CD8-positive, alpha-beta memory T cell (primary cell): ENCODE results near the gene ZDHHC20. TPM values are rescaled to one million over a fixed set of nuclear protein-coding genes. Genes with fewer than 3 reads are reported as not detected.

Source experiments
- CTCF ChIA-PET: fragments of 350-600 bp; sonication (Branson Sonifier 250); formaldehyde crosslinking; loops from one replicate; lab custom pipeline; 2021; ENCODE audit warnings: antibody characterized with exemption; lab: Charles Lee
- POLR2A ChIA-PET: fragments of 350-600 bp; sonication (Branson Sonifier 250); formaldehyde crosslinking; loops from one replicate; lab custom pipeline; 2021; ENCODE audit warnings: antibody characterized with exemption; lab: Charles Lee
- DNase-seq, 5 donors: peaks; one replicate each; pipeline versions ENCODE4 v3.0.0 to v3.0.0-alpha.2; 2020 to 2022; ENCODE audit warnings: mixed read lengths in 1 of 5
- H3K27ac ChIP-seq: one replicate; pipeline ENCODE4 v1.7.0; 2013; ENCODE audit warnings: low read depth, mild to moderate bottlenecking, low read length, moderate library complexity
- H3K27me3 ChIP-seq: 2 replicates; pipeline ENCODE4 v1.7.0; 2013; ENCODE audit warnings: low read length, mild to moderate bottlenecking; ENCODE audit not compliant: insufficient read depth, poor library complexity, severe bottlenecking
- H3K36me3 ChIP-seq: 2 replicates; pipeline ENCODE4 v1.7.0; 2013; ENCODE audit warnings: mild to moderate bottlenecking, low read length, moderate library complexity; ENCODE audit not compliant: insufficient read depth
- H3K4me1 ChIP-seq: 2 replicates; pipeline ENCODE4 v1.7.0; 2013; ENCODE audit warnings: mild to moderate bottlenecking, low read length, moderate library complexity; ENCODE audit not compliant: insufficient read depth
- H3K4me3 ChIP-seq: 2 replicates; pipeline ENCODE4 v1.7.0; 2013; ENCODE audit warnings: mild to moderate bottlenecking, low read length
- H3K9me3 ChIP-seq: 2 replicates; pipeline ENCODE4 v1.7.0; 2013; ENCODE audit warnings: mild to moderate bottlenecking, low read length
- H3K27ac Mint-ChIP-seq, 8 donors: one replicate each; pipeline ENCODE4 v1.8.0; 2020 to 2021; ENCODE audit warnings: mixed read lengths in 8 of 8, mild to moderate bottlenecking in 6 of 8, inconsistent platforms in 3 of 8, moderate library complexity in 3 of 8
- H3K27me3 Mint-ChIP-seq, 2 donors: one replicate each; pipeline ENCODE4 v1.8.0; 2020 to 2021; ENCODE audit warnings: mixed read lengths in 2 of 2, mild to moderate bottlenecking in 1 of 2, moderate library complexity in 1 of 2
- H3K36me3 Mint-ChIP-seq, 3 donors: one replicate each; pipeline ENCODE4 v1.8.0; 2020 to 2021; ENCODE audit warnings: mixed read lengths in 3 of 3, inconsistent platforms in 1 of 3, mild to moderate bottlenecking in 1 of 3
- H3K4me1 Mint-ChIP-seq, 3 donors: one replicate each; pipeline ENCODE4 v1.8.0; 2020 to 2021; ENCODE audit warnings: mixed read lengths in 3 of 3, inconsistent platforms in 1 of 3, mild to moderate bottlenecking in 1 of 3
- H3K4me3 Mint-ChIP-seq, 7 donors: one replicate each; pipeline ENCODE4 v1.8.0; 2020 to 2021; ENCODE audit warnings: mixed read lengths in 7 of 7, mild to moderate bottlenecking in 6 of 7, moderate library complexity in 4 of 7, inconsistent platforms in 2 of 7
- H3K9me3 Mint-ChIP-seq, 5 donors: one replicate each; pipeline ENCODE4 v1.8.0; 2020 to 2022; ENCODE audit warnings: mixed read lengths in 5 of 5, mild to moderate bottlenecking in 3 of 5, moderate library complexity in 2 of 5, inconsistent platforms in 1 of 5
- polyA plus RNA-seq: library from polyadenylated mRNA; unstranded; fragments of 300-500 nt; fragmentation: Illumina TruSeq; gene quantifications from one replicate; pipeline ENCODE4 v1.2.3, GENCODE V29; 2021
- total RNA-seq, 2 experiments: library from RNA; stranded (reverse); gene quantifications; one replicate each; pipeline ENCODE4 v1.2.3, GENCODE V29; 2021

The ZDHHC20 gene
- total and polyA plus RNA-seq, 3 experiments from 2014 or later: 35.5 to 58.8 (median 50.4) TPM

- POLR2A ChIA-PET: interaction anchor here (0.6 kb wide), 1 partner anchor 1550 kb away, joined by 6 read pairs; no protein-coding TSS in a partner anchor
- peaks cover 25 to 41% (median 40%) of the 10 kb centered on the region in 3 donors for H3K4me1 Mint-ChIP-seq
- no peak overlapping the region for H3K27ac ChIP-seq
- no peaks in the 10 kb centered on the region for H3K4me1 ChIP-seq
- H3K27me3 Mint-ChIP-seq: peaks cover 0 to 2% of the 10 kb centered on the region in 2 donors
- H3K4me3 Mint-ChIP-seq: peak overlapping the region in 6 of 7 donors; percentile 1 to 68 (median 55)
- H3K36me3 Mint-ChIP-seq: peaks cover 0 to 8% (median 2%) of the 10 kb centered on the region in 3 donors
- H3K9me3 Mint-ChIP-seq: no peaks in the 10 kb centered on the region
- H3K36me3 ChIP-seq: no peaks in the 10 kb centered on the region
- H3K9me3 ChIP-seq: no peaks in the 10 kb centered on the region
- CTCF ChIA-PET: no interaction called here
- no peak for DNase-seq
- H3K27me3 ChIP-seq: no peaks in the 10 kb centered on the region
- peak overlapping the region in 6 of 8 donors; percentile 17 to 66 (median 46) for H3K27ac Mint-ChIP-seq
- no peak overlapping the region for H3K4me3 ChIP-seq
Measured at GRCh38 chr13:21330126-21330861, 128.8 kb downstream of the ZDHHC20 start.

GRCh38 chr13:21328836-21329477, 130.1 kb downstream of the ZDHHC20 start:
- no peak for DNase-seq
- Histone ChIP-seq H3K4me3 (no peak overlapping the region), H3K27me3 (no peaks in the 10 kb centered on the region), H3K27ac (no peak overlapping the region), H3K9me3 (no peaks in the 10 kb centered on the region), H3K36me3 (no peaks in the 10 kb centered on the region), H3K4me1 (no peaks in the 10 kb centered on the region)
- Mint-ChIP-seq H3K4me3 (peak overlapping the region in 3 of 7 donors; percentile 5 to 13 (median 9)), H3K27me3 (peaks cover 0 to 2% of the 10 kb centered on the region in 2 donors), H3K36me3 (peaks cover 0 to 8% (median 2%) of the 10 kb centered on the region in 3 donors), H3K4me1 (peaks cover 25 to 41% (median 40%) of the 10 kb centered on the region in 3 donors), H3K9me3 (no peaks in the 10 kb centered on the region), H3K27ac (peak overlapping the region in 4 of 8 donors; percentile 6 to 61 (median 48))
- CTCF ChIA-PET: no interaction called here
- POLR2A ChIA-PET: no interaction called here

GRCh38 chr13:21328201-21328600, 130.9 kb downstream of the ZDHHC20 start:
- no peaks in the 10 kb centered on the region for H3K9me3 Mint-ChIP-seq
- peak overlapping the region in 1 of 7 donors; percentile 5 for H3K4me3 Mint-ChIP-seq
- H3K4me1 Mint-ChIP-seq: peaks cover 25 to 41% (median 40%) of the 10 kb centered on the region in 3 donors
- no peaks in the 10 kb centered on the region for H3K4me1 ChIP-seq
- H3K36me3 ChIP-seq: no peaks in the 10 kb centered on the region
- DNase-seq: no peak
- H3K4me3 ChIP-seq: no peak overlapping the region
- H3K9me3 ChIP-seq: no peaks in the 10 kb centered on the region
- H3K27ac ChIP-seq: no peak overlapping the region
- ChIA-PET CTCF (no interaction called here), POLR2A (no interaction called here)
- no peaks in the 10 kb centered on the region for H3K27me3 ChIP-seq
- H3K27me3 Mint-ChIP-seq: peaks cover 0 to 2% of the 10 kb centered on the region in 2 donors
- H3K36me3 Mint-ChIP-seq: peaks cover 0 to 8% (median 2%) of the 10 kb centered on the region in 3 donors
- peak overlapping the region in 2 of 8 donors; percentile 42 to 61 for H3K27ac Mint-ChIP-seq

- Histone ChIP-seq H3K9me3 (no peaks in the 10 kb centered on the region), H3K36me3 (no peaks in the 10 kb centered on the region), H3K27me3 (no peaks in the 10 kb centered on the region), H3K4me3 (peak overlapping the region; percentile 26), H3K4me1 (no peaks in the 10 kb centered on the region), H3K27ac (no peak overlapping the region)
- Mint-ChIP-seq H3K4me3 (peak overlapping the region in 4 of 7 donors; percentile 15 to 67 (median 60)), H3K36me3 (peaks cover 0 to 11% (median 2%) of the 10 kb centered on the region in 3 donors), H3K4me1 (peaks cover 25 to 41% (median 40%) of the 10 kb centered on the region in 3 donors), H3K27ac (no peak overlapping the region), H3K9me3 (no peaks in the 10 kb centered on the region), H3K27me3 (peaks cover 0 to 2% of the 10 kb centered on the region in 2 donors)
- ChIA-PET POLR2A (no interaction called here), CTCF (no interaction called here)
- peak in 1 of 5 donors; percentile 18 for DNase-seq
Measured at GRCh38 chr13:21326155-21327031, 132.7 kb downstream of the ZDHHC20 start.

- no peak overlapping the region for H3K4me3 Mint-ChIP-seq
- Histone ChIP-seq H3K4me1 (no peaks in the 10 kb centered on the region), H3K9me3 (no peaks in the 10 kb centered on the region), H3K27me3 (no peaks in the 10 kb centered on the region), H3K36me3 (no peaks in the 10 kb centered on the region), H3K27ac (no peak overlapping the region), H3K4me3 (no peak overlapping the region)
- peak overlapping the region in 1 of 8 donors; percentile 67 for H3K27ac Mint-ChIP-seq
- H3K27me3 Mint-ChIP-seq: peaks cover 0 to 1% of the 10 kb centered on the region in 2 donors
- no peak for DNase-seq
- H3K4me1 Mint-ChIP-seq: peaks cover 16 to 28% (median 27%) of the 10 kb centered on the region in 3 donors
- no peaks in the 10 kb centered on the region for H3K9me3 Mint-ChIP-seq
- peaks cover 0 to 11% (median 2%) of the 10 kb centered on the region in 3 donors for H3K36me3 Mint-ChIP-seq
- POLR2A ChIA-PET: no interaction called here
- CTCF ChIA-PET: no interaction called here
Measured at GRCh38 chr13:21324803-21325202, 134.3 kb downstream of the ZDHHC20 start.

GRCh38 chr13:21322988-21323387, 136.1 kb downstream of the ZDHHC20 start:
- no peaks in the 10 kb centered on the region for H3K4me1 ChIP-seq
- Mint-ChIP-seq H3K4me3 (no peak overlapping the region), H3K9me3 (no peaks in the 10 kb centered on the region), H3K27me3 (no peaks in the 10 kb centered on the region), H3K4me1 (peaks cover 2 to 12% (median 10%) of the 10 kb centered on the region in 3 donors), H3K36me3 (peaks cover 0 to 14% (median 7%) of the 10 kb centered on the region in 3 donors), H3K27ac (peak overlapping the region in 1 of 8 donors; percentile 56)
- H3K36me3 ChIP-seq: no peaks in the 10 kb centered on the region
- DNase-seq: no peak
- POLR2A ChIA-PET: no interaction called here
- H3K27me3 ChIP-seq: no peaks in the 10 kb centered on the region
- CTCF ChIA-PET: no interaction called here
- no peak overlapping the region for H3K27ac ChIP-seq
- no peaks in the 10 kb centered on the region for H3K9me3 ChIP-seq
- no peak overlapping the region for H3K4me3 ChIP-seq
